PC-3 (cell line): Measurements from ENCODE around the gene RFXANK.

Experiments used
- EZH2 ChIP-seq: fragments of 300-600 bp; sonication (generic); IDR thresholded peaks from one replicate; pipeline ENCODE4 v1.6.1; 2017; ENCODE audit warnings: antibody characterized with exemption, mild to moderate bottlenecking, low read length; ENCODE audit not compliant: unreplicated experiment
- EZH2phosphoT487 ChIP-seq: fragments of 300-600 bp; sonication (generic); IDR thresholded peaks from 2 replicates; pipeline ENCODE4 v1.6.1; 2018; ENCODE audit warnings: mild to moderate bottlenecking, antibody characterized with exemption, low read length, borderline replicate concordance
- TF ChIP-seq, protein P1 (sequence below): fragments of 300-600 bp; sonication (generic); conservative IDR thresholded peaks from 2 replicates; pipeline ENCODE4 v1.5.1; 2017; ENCODE audit warnings: antibody characterized with exemption, low read depth, mild to moderate bottlenecking, low read length

DNA sequence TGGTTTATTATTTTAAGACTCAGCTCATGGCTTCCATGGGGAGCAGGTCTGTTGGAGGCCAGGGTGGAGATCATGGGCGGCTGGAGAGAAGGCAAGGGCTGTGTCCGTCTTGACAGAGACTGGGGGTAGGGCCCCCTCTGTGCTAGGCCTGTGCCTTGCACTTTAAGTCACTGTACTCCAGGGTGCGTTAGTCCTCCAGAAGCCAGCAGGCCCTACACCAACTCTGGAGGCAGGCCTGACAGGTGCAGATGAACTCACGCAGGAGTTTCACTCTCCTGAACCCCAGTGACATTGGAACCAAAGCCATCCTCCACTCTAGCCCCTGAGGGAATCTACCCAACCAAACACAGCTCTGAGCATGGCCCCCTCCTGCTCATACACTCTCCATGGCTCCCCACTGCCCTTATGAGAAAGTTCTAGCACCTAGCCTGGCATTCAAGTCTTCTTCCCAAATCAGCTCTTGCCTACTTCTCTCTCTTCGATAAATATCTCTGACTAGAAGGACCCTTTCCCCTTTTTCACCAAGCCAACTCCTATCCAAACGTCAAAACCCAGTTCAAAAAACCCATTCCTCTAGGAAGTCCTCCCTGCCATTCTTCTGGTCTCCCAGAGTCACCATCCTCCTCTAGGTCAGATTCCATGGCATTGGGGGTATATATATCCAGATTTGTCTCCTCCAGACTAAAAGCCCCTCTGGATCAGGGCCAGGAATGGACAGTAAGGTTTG lies 37.1 kb upstream of the RFXANK start:
- TF ChIP-seq, protein P1, sequence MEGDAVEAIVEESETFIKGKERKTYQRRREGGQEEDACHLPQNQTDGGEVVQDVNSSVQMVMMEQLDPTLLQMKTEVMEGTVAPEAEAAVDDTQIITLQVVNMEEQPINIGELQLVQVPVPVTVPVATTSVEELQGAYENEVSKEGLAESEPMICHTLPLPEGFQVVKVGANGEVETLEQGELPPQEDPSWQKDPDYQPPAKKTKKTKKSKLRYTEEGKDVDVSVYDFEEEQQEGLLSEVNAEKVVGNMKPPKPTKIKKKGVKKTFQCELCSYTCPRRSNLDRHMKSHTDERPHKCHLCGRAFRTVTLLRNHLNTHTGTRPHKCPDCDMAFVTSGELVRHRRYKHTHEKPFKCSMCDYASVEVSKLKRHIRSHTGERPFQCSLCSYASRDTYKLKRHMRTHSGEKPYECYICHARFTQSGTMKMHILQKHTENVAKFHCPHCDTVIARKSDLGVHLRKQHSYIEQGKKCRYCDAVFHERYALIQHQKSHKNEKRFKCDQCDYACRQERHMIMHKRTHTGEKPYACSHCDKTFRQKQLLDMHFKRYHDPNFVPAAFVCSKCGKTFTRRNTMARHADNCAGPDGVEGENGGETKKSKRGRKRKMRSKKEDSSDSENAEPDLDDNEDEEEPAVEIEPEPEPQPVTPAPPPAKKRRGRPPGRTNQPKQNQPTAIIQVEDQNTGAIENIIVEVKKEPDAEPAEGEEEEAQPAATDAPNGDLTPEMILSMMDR = no peak
- TF ChIP-seq EZH2 = no peak
- TF ChIP-seq EZH2phosphoT487 = no peak
